OCI-LY3 (cell line): Measurements from ENCODE around the gene RPAP3.
A peak's percentile ranks its signal among the peaks of the same experiment; 100 is the strongest.

ENCODE experiments used
- H2AFZ ChIP-seq: fragments of 200-600, 300-600 bp; shearing (Covaris generic); 2 replicates; pipeline ENCODE4 v1.6.0; 2014; ENCODE audit warnings: antibody characterized with exemption, low read depth, low read length
- H3K27ac ChIP-seq: fragments of 200-600, 300-600 bp; sonication (generic); 2 replicates; pipeline ENCODE4 v1.5.1; 2014; ENCODE audit warnings: mild to moderate bottlenecking, low read length, moderate library complexity, mixed read lengths
- H3K27me3 ChIP-seq: fragments of 200-600, 300-600 bp; sonication (generic); 2 replicates; pipeline ENCODE4 v1.6.1; 2014; ENCODE audit warnings: low read depth, low read length, mixed read lengths
- H3K36me3 ChIP-seq: fragments of 200-600, 300-600 bp; sonication (generic); replicated peaks from 2 replicates; pipeline ENCODE3; 2014; ENCODE audit warnings: low read depth, low read length, mixed read lengths
- H3K4me1 ChIP-seq: fragments of 300-600, 200-600 bp; sonication (generic); 2 replicates; pipeline ENCODE4 v1.6.1; 2014; ENCODE audit warnings: low read length, mixed read lengths
- H3K4me2 ChIP-seq: fragments of 200-600, 300-600 bp; sonication (generic); 2 replicates; pipeline ENCODE4 v1.6.1; 2014; ENCODE audit warnings: low read length, mixed read lengths
- H3K4me3 ChIP-seq: fragments of 300-600, 200-600 bp; sonication (generic); 2 replicates; pipeline ENCODE4 v1.5.1; 2014; ENCODE audit warnings: antibody characterized with exemption, mild to moderate bottlenecking, low read length, moderate library complexity
- H3K79me2 ChIP-seq: fragments of 300-600, 200-600 bp; shearing (Covaris generic); 2 replicates; pipeline ENCODE4 v1.6.1; 2014; ENCODE audit warnings: mild to moderate bottlenecking, low read length, mixed read lengths
- H3K9ac ChIP-seq: fragments of 300-600, 200-600 bp; shearing (Covaris generic); 2 replicates; pipeline ENCODE4 v1.6.0; 2014; ENCODE audit warnings: mild to moderate bottlenecking, low read length, moderate library complexity
- H3K9me3 ChIP-seq: fragments of 200-600, 300-600 bp; shearing (Covaris generic); 2 replicates; pipeline ENCODE4 v1.6.1; 2014; ENCODE audit warnings: low read length, mixed read lengths; ENCODE audit not compliant: insufficient read depth
- H4K20me1 ChIP-seq: fragments of 200-600, 300-600 bp; sonication (generic); 2 replicates; pipeline ENCODE4 v1.6.1; 2016; ENCODE audit warnings: low read length, mixed read lengths; ENCODE audit not compliant: insufficient read depth
- EZH2phosphoT487 ChIP-seq: fragments of 200-600 bp; shearing (Covaris generic); IDR thresholded peaks from 2 replicates; pipeline ENCODE4 v1.6.1; 2018; ENCODE audit warnings: antibody characterized with exemption, mixed run types, low read depth
- TF ChIP-seq, protein P1 (sequence below): fragments of 200-600, 300-600 bp; sonication (generic); IDR thresholded peaks from 2 replicates; pipeline ENCODE4 v1.5.1; 2014; ENCODE audit warnings: antibody characterized with exemption, low read length, low read depth

The RPAP3 gene

GRCh38 chr12:47739297-47739696 is 33.5 kb upstream of the RPAP3 start:
- Histone ChIP-seq H4K20me1 (no peaks in the 10 kb centered on the region), H2AFZ (no peak overlapping the region), H3K27ac (no peak overlapping the region)

DNA sequence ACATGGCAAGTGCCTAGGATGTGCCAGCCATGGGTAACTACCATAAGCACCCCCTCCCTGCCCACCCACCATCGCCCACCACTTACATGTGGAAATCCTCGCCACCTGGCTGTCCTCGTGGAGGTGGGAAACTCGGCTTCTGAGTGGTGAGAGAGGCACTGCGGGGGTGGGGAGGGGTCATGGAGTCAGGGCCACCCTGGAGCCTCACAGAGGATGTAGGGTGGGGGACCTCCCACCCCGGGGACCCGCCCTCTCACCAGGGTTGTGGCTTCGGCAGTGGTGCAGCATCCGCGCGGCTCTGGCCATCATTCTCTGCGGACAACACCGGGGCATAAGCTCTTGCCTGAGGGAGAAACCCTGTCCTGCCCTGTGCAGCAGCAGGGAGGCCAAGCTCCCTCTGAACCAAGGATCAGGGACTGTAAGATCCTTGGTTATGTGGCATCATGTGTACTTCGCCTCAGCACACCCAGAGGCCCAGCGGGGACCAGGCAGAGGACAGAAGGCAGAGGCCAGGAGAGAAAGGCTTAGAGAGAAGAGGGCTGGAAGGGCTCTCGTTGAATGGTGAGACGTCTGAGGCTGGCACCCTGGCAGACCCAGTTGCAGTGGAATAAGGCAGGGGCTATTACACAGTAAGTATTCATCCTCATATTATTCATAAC is 32.2 kb upstream of the RPAP3 start:
- Histone ChIP-seq H3K4me3 (no peak overlapping the region), H3K27ac (no peak overlapping the region), H3K79me2 (no peaks in the 10 kb centered on the region), H4K20me1 (no peaks in the 10 kb centered on the region), H3K4me2 (no peak overlapping the region), H3K27me3 (peaks cover 5% of the 10 kb centered on the region), H3K36me3 (no peaks in the 10 kb centered on the region), H3K9ac (no peak overlapping the region), H3K9me3 (no peaks in the 10 kb centered on the region), H3K4me1 (peaks cover 23% of the 10 kb centered on the region), H2AFZ (no peak overlapping the region)
- TF ChIP-seq EZH2phosphoT487 = no peak

More at GRCh38 chr12:47739297-47739696, 33.5 kb upstream of the RPAP3 start:
- peaks cover 16% of the 10 kb centered on the region for H3K27me3 ChIP-seq
- no peaks in the 10 kb centered on the region for H3K36me3 ChIP-seq
- no peaks in the 10 kb centered on the region for H3K9me3 ChIP-seq
- TF ChIP-seq EZH2phosphoT487 = no peak
- TF ChIP-seq, protein P1, sequence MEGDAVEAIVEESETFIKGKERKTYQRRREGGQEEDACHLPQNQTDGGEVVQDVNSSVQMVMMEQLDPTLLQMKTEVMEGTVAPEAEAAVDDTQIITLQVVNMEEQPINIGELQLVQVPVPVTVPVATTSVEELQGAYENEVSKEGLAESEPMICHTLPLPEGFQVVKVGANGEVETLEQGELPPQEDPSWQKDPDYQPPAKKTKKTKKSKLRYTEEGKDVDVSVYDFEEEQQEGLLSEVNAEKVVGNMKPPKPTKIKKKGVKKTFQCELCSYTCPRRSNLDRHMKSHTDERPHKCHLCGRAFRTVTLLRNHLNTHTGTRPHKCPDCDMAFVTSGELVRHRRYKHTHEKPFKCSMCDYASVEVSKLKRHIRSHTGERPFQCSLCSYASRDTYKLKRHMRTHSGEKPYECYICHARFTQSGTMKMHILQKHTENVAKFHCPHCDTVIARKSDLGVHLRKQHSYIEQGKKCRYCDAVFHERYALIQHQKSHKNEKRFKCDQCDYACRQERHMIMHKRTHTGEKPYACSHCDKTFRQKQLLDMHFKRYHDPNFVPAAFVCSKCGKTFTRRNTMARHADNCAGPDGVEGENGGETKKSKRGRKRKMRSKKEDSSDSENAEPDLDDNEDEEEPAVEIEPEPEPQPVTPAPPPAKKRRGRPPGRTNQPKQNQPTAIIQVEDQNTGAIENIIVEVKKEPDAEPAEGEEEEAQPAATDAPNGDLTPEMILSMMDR = no peak
- no peak overlapping the region for H3K9ac ChIP-seq
- peaks cover 23% of the 10 kb centered on the region for H3K4me1 ChIP-seq
- no peaks in the 10 kb centered on the region for H3K79me2 ChIP-seq
- 0 out of 2 replicates have a peak overlapping the region, but pooled peaks have one; percentile 69 for H3K4me3 ChIP-seq
- peak overlapping the region; percentile 80 for H3K4me2 ChIP-seq

- no peaks in the 10 kb centered on the region for H3K36me3 ChIP-seq
- no peaks in the 10 kb centered on the region for H3K9me3 ChIP-seq
- H3K27me3 ChIP-seq = no peaks in the 10 kb centered on the region
- TF ChIP-seq, protein P1 = no peak
- TF ChIP-seq EZH2phosphoT487 = no peak
- peaks cover 23% of the 10 kb centered on the region for H3K4me1 ChIP-seq
- no peaks in the 10 kb centered on the region for H4K20me1 ChIP-seq
- no peaks in the 10 kb centered on the region for H3K79me2 ChIP-seq
- H3K4me2 ChIP-seq = no peak overlapping the region
- H2AFZ ChIP-seq = no peak overlapping the region
- H3K27ac ChIP-seq = no peak overlapping the region
- H3K9ac ChIP-seq = no peak overlapping the region
- no peak overlapping the region for H3K4me3 ChIP-seq
These were observed 31.2 kb upstream of the RPAP3 start for GRCh38 chr12:47736877-47737676.

DNA sequence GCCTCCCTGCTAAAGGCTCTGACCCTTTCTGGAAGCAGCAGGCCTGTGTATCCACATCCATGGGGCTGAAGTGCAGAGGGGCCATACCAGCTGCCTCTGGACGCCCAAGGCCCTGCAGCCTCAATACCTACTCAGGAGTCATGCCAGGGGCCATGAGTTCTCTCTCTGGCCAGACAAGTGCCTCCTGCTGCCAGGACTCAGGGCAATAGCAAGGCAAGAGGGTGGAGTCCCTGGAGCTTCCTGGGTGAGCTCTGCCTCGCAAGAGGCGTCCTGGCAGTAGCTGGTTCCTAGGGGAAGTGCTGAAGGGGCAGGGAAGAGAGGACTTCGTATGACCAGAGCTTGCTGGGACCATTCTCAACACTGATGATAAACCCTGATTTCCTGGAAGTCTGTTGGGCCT is 30.4 kb upstream of the RPAP3 start:
- no peak overlapping the region for H3K27ac ChIP-seq
- H3K9me3 ChIP-seq = no peaks in the 10 kb centered on the region
- H3K27me3 ChIP-seq = no peaks in the 10 kb centered on the region
- peaks cover 18% of the 10 kb centered on the region for H3K4me1 ChIP-seq
- H2AFZ ChIP-seq = no peak overlapping the region
- TF ChIP-seq EZH2phosphoT487 = no peak
- TF ChIP-seq, protein P1 = no peak
- H3K4me3 ChIP-seq = no peak overlapping the region
- no peaks in the 10 kb centered on the region for H3K79me2 ChIP-seq
- H4K20me1 ChIP-seq = no peaks in the 10 kb centered on the region
- H3K4me2 ChIP-seq = no peak overlapping the region
- H3K9ac ChIP-seq = no peak overlapping the region
- no peaks in the 10 kb centered on the region for H3K36me3 ChIP-seq
